HG03039 (cell line): ENCODE results near the gene SS18.

Experiments
- ATAC-seq: cut with Tn5 transposase; IDR thresholded peaks from one replicate; pipeline ENCODE4 v1.9.1; 2021; ENCODE audit warnings: mild to moderate bottlenecking, moderate library complexity; ENCODE audit not compliant: unreplicated experiment

The SS18 gene

DNA sequence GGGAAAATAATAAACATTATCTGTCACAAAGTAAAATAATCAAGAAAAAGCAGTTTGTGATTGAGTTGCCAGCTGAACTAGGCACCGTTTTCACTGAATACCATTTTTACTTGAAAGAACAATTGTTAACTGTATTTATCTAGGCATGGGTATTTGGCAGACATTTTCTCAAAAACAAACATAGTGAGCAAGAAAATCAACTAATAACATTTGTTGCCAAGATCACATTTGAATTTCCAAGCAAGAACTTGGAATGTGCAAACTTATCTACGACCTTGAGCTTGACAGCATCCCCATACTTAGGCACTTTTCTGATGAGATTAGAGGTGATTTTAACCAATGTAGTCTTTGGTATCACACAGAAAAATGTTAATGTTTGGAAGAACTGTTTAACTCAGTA lies 16.7 kb downstream of the SS18 start:
- ATAC-seq: no peak

DNA sequence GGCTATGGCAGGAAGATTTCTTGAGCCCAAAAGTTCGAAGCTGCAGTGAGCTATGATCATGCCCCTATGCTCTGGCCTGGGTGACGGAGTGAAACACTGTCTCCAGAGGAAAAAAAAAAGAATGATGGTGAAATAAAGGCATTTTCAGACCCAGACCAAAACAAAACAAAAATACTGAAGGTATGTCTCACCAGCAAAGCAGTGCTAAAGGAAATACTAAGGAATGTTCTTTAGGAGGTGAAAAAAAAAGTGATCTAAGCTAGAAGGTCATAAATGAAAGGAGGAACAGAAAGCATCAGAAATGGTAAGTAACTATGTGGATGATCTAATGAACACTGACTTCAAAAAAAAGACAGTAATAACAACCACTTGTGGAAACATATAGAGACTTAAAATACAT lies 18.7 kb downstream of the SS18 start:
- ATAC-seq: no peak

DNA sequence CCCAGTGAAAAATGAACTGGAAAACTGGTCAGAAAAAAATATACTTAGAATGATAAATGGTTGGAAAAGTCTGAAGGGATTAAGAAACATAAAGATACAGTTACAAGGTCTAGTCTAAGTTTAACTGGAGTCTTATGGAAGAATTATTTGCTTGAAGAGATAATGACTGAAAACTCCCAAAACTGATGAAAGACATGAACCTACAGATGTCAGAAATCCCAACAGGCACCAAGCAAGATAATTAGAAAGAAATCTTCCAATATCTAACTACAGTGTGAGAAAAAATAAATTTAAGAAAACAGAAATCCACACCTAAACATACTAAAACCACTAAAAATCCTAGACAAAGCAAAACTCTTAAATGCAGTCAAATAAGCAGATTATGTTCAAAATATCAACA lies 19.4 kb downstream of the SS18 start:
- ATAC-seq: no peak

DNA sequence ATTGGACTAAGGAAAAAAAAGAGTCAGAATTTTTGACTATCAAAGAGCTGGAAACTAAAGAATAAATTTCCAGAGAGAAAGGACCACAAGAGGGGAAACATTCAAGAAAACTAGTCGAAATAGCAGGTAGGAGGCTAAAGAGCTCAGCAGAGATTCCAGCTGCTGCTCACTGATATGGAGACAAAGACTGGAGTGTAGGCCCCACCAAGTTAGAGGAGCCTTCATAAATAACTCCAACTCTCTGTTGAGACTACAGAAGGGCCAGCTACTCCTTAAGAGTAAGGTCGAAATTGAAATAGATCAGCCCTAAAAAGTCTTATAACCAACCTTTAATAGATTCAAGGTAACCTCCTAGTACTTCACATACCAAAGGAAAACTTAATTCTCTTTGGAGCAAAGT lies 31.1 kb downstream of the SS18 start:
- no peak for ATAC-seq

DNA sequence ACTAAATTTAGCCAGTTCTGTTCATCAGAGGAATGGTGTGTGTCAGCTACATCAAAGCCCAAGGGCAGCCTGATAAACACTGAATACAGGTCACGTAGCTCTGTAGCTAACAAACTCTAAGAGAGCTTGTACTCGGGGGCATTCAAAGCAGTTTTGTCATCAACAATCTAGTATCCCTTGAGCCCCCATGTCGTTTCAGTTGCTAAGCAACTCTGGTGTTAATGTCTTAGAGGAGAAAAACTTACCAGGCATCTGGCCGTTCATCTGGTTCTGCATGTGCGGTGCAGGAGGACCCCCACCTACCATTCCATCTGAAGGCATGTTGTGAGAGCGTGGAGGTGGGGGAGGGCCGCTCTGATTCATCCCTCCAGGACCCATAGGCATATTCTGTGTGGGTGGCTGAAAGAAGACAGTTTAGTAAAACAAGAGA lies 33.1 kb downstream of the SS18 start:
- no peak for ATAC-seq

DNA sequence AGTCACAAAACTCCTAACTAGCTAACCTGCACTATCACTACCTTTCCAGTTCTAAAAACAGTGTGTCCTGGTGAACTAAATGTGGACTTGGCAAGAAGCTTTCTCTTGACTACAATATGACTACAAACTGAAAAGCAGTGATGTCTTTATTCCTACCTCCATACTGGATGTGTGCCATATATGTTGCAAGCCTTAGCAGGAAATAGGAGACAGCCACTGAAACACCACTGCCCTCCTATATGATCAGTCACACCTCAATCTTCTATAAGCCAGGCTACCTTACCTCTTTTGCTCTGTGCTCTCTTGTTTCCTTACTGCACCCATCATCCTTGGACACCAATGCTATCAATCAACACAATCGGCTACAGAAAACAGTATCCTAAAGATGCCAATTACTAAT lies 34.1 kb downstream of the SS18 start:
- no peak for ATAC-seq

DNA sequence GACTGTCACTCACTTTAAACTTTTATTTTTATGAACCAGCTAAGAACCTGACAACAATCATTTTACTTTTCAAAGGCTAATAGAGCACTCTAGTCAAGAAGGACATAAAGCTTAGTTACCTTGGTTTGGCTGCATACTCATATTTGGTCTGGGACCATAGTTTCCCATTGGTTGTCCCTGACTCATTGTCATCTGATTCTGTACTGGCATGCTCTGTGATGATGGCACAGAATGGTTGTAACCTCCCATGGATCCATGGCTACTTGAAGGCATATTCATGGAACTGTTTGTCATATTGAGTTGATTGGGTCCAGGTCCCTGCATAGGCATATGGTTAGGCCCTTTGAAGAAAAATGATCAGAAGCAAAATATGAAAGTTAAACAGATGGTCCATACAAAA lies 37.9 kb downstream of the SS18 start:
- no peak for ATAC-seq

DNA sequence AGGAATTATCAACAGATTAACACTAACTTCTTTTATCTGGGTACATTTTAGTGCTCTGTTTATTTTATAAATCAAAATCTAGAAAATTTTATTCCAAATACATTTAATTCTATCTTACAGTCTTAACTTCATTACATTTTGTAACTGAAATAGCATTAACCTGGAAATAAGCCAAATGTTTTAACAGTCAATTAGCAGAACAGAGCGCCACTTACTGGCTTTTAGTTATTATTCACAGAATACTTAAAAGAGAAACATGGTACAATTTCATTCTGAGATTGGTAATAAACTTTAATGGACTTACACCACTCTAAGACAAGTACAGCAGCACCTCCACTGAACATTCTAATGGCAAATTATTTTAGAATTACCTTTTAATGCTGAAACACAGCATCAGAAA lies 38.6 kb downstream of the SS18 start:
- ATAC-seq: no peak

DNA sequence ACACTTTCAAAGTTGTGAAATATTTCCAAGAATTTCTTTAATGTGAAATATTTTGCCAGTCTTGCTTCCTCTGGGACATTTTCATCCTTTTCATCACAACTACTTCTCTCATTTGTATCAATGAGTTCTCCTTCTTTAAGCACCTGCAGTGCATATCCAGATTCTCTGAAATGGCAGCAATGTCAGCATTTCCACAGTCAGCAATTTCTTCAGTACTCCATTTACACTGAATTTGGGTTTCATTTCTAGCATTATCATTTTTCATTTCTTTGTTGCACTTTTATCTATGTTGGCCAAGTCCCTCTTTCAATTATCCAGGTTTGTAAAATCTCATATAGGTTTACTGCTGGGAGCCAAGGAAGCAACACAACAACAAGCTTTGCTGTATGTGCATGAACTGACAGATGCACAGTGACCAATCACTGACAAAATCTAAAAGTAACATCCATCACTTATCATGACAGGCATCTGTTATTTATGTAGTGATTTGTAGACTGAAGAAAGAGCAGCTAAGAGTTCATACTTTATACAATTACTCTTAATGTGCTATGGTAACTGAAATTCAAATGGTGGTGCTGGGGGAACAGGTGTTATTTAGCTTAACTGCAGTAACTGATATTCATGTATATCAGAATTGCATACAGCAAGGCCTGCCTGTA lies 43.9 kb downstream of the SS18 start:
- ATAC-seq: no peak

DNA sequence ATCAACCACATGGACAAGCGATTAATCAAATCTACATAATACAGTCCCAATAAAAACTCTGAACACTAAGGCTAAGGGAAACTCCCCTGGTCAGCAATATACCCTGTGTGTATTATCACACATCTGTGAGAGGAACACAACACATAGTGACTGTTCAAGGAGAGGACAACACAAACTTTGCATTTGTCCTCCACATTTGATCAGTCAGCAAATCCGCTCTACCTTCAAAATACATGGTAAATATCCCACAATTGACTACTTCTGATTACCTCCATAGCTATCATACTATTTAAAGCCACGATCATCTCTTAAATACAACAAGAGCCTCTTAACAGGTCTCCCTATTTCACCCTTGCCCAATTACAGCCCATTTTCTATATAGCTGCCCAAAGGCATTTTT lies 45.6 kb downstream of the SS18 start:
- ATAC-seq: no peak

DNA sequence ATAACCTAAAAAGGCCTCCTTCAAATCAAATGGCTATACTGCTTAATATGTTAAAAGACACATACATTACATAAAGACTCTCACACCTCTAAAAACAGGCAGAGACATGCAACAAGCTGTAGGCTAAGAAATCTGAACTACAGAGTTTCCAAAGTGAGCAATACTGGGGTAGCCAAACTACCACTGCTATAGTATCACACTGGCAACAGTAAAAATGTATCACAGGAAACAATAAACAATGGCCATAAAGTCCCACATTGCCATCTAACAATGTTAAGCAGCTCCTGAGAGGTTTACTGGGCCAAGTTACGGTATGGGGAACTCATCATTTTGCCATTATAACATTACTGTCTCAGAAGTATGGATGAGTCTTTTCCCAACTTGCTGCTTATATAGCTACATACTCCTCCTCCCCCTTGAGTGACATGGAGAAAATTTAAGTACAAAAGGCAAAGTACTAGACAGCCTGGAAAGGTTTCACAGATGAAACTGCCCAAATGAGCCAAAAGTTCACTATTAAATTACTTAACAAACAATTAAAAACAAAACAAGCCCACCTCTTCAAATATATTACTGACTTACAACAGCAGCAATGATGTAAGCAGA lies 50.3 kb downstream of the SS18 start:
- ATAC-seq: no peak

DNA sequence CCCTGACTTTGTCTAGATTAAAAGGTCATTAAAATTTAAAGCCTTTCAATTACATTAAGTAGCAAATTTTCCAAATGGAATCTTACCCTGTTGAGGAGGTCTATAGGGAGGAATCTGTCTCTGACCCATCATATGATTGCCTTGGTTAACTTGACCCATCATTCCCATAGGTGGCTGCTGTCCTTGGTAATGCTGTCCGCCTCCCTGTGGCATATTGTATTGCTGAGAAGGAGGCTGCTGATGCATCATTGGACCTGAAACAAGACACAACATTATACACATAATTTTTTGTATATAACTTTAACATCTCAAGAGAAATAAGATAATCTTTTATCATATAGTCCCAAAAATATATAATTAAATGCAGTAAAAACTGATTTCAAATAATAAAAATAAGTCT lies 51.2 kb downstream of the SS18 start:
- no peak for ATAC-seq

DNA sequence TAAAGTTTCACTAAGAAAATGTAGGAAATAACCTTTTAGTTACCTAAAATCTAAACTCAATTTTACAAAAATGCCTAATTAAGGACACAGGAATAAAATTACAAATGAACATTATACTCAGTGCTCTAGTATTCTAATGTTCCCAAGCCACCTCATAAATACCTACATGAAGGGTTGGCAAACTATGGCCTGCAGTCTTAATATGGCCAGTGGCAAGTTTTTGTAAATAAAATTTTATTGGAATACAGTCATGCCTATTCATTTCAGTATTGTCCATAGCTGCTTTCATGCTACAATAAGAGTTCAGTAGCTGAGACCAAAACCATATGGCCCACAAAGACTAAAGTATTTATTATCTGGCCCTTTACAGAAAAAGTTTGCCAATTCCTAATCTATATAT lies 53.8 kb downstream of the SS18 start:
- no peak for ATAC-seq

DNA sequence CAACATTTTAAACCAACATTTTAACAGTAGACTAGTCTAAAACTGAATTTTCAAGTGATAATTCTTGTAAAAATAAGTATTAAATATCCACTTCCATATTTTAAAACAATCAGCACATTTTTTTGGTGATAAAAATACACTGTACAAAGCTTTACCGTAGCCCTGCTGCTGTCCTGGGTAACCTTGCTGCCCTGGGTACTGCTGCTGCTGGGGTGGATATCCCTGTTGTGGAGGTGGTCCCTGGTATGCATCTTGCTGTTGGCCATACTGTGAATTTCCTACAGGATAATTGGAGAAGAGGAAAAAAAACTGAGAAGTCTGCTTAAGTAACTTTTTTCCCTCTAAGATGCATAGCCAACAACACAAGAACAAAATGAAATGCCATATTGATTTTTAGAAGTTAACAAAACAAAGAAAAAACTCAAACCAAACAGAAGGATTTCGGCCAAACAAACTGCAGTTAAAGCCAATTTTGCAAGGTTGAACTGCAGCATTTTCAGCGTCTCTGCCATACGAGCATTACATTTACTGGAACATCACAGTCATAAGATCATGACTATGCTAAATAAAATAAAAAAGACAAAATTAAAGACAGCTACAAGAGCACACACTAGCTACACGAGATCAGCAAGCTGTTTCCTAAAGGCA lies 55.4 kb downstream of the SS18 start:
- ATAC-seq: no peak

DNA sequence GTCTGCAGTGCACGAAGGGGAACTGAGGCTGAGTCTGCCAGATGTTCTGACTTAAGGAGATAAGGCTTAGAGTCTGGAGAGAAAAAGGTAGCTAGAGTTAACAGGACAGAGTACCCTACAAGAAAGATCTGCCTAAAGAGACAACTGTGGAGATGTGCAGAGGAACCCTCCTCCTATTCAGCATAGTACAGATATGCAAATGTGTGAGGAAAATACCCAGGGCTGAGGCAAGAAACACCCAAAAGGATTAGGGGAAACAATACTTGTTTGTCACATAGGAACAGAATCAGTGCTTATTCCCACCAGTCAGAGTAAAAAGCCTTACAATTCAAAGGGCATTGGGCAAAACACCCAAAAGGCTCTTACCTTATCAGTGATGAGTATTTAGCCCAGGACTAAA lies 67.8 kb downstream of the SS18 start:
- ATAC-seq: no peak

DNA sequence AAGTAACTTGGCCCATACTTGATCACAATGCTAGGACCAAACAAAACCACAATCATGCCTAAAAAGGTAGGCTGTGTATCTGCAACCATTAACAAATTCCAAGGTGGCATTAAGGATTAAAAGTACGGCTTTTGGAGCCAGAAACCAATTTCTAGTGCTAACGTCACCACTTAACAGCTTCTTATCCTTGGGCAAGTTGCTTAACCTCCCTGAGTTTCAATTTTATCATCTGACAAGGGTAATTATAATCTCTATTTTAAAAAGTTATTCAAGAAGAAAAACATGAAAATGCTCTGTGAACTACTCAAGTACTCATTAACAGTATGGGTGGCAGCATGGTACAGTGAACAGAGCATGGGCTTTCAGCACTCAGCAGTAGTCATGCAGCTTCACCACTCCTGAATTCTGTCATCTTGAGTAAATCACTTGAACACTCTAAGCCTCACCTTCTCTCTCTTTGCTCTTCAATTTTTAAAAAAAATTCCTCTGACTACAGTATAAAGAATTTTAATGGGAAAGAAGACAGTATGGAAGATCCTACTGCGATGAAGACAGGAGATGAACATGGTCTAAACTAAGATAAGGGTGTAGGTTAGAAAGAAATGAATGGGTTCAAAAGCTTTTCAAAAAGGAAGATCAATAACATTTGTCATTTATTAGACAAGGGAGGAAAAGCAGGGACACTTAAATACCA lies 69.2 kb downstream of the SS18 start:
- ATAC-seq: no peak

DNA sequence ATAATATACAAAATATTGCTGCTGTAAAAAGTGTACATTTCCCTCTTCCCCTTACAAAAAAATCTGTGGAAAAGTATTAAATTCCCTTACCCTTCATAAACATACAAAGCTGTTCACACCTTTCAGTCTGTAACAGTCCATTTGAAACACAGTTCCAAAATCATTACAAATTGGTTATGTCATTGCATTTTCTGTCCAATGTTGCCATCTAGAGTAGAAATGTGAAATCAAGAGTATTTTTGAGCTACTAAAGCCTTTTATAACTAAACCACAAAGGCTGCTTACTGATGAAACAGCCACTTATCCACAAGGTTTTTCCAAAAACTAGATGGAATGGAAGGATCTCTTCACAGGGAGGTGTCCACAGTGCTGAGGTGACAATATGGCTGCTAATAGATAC lies 72.5 kb downstream of the SS18 start:
- no peak for ATAC-seq

DNA sequence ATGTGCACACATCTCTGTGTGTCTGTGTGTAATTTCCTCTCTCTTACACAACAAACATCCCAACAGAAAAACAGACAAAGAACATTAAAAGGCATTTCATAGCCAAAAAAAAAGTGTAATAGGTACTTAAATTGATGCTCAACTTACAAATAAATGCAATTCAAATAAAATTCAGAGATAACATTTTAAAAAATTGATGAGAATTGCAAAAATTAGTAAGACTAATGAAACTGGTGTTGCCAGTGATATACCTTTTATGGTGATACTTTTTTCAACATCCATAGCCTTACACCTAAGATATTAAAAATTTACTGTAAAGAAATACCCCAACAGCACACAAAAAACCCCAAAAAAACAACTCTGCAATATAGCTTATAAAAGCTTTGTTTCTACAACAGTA lies 76.0 kb downstream of the SS18 start:
- no peak for ATAC-seq

DNA sequence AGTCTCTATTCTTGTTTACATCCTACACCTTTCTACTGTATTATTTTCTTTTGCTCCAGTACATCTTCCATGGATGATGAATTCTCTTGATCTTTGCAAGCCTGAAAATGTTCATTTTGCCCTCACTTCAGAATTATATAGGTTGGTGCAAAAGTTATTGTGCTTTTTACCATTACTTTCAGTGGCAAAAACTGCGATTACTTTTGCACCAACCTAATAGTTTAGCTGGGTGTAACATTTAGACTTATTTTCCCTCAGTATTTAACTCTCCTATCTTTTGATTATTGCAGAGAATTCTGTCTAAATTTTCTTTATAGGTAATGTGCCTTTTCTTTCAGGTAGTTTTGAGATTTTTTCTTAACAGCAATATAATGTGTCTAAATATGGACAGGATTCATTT lies 81.8 kb downstream of the SS18 start:
- no peak for ATAC-seq

DNA sequence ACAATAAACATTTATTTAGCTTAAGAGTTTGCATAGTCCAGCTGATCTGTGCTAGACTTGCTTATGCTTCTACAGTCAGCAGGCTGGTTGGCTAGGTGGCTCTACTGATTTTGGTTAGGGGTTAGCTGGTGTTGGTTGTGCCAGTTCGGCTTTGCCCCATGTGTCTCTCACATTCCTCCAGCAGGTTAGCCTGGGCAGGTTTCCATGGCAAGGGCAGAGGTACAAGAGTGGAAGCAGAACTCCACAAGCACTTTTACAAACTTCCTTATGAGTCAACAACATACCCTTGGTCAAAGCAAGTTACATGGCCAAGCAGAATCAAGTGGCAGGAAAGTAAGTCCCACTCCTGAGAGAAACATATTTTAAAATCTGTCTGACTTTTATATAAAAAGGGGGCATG lies 82.3 kb downstream of the SS18 start:
- ATAC-seq: no peak

DNA sequence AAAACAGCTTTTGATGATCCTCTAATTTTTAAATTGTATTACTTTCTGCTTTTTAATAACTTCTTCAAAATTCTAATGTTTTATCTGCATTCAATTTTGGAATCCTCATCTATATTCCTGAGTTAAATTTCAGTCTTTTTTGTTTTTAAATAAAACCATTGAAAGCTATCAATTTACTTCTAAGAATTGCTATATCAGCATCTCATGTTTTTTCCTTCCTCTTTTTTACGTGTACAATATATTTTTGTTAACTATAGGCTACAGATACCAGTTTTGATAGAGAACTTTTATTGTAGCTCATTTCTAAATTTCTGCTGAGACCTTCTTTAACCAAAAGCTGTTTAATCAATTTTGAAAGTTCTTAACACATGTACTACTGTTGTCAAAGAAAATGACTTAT lies 84.5 kb downstream of the SS18 start:
- no peak for ATAC-seq

DNA sequence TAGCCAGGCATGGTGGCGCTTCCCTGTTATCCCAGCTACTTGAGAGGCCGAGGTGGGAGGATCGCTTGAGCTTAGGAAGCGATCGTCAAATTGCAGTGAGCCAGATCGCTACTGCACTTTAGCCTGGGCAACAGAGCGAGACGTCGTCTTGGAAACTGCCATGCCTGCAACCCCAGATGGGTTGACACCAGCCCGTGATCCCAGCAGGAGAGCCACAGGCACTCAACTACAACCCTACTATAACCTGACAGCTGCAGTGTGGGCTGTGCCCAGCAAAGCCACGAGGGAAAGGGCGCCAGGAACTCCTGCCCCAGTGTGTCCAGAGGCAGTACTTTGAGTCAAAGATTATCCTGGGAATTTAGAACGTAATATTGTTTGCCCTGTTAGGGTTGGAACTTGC lies 85.6 kb downstream of the SS18 start:
- no peak for ATAC-seq
